Colon (tissue), 2 donors: ENCODE results near the gene CRYBA2.

Experiments used
- FAIRE-seq: peaks from 2 replicates; lab custom pipeline; 2012; peaks lifted over from hg19 to GRCh38; lab: Jason Lieb, UNC
- donor health status: control.
- donor health status: control.

The CRYBA2 gene

GRCh38 chr2:218982586-218983262, 10.5 kb downstream of the CRYBA2 start:
- FAIRE-seq, result no peak

GRCh38 chr2:218981881-218982585, 11.2 kb downstream of the CRYBA2 start:
- FAIRE-seq, result no peak

- FAIRE-seq, result no peak
Measured at GRCh38 chr2:218981390-218981880, 11.8 kb downstream of the CRYBA2 start.

GRCh38 chr2:218980735-218981389, 12.4 kb downstream of the CRYBA2 start:
- no peak for FAIRE-seq

GRCh38 chr2:218979846-218980734, 13.1 kb downstream of the CRYBA2 start:
- FAIRE-seq, result no peak

GRCh38 chr2:218975060-218975777, 18.0 kb downstream of the CRYBA2 start:
- no peak for FAIRE-seq

- FAIRE-seq, result no peak
Measured at GRCh38 chr2:218970894-218971293, 22.3 kb downstream of the CRYBA2 start.

- FAIRE-seq, result no peak
Measured at GRCh38 chr2:218964041-218964771, 29.0 kb downstream of the CRYBA2 start.

- FAIRE-seq, result no peak
Measured at GRCh38 chr2:218963601-218964000, 29.6 kb downstream of the CRYBA2 start.

GRCh38 chr2:218962859-218963492, 30.2 kb downstream of the CRYBA2 start:
- FAIRE-seq, result no peak

- FAIRE-seq, result no peak
Measured at GRCh38 chr2:218961651-218962570, 31.3 kb downstream of the CRYBA2 start.

GRCh38 chr2:218961229-218961628, 32.0 kb downstream of the CRYBA2 start:
- FAIRE-seq, result no peak

- no peak for FAIRE-seq
Measured at GRCh38 chr2:218960309-218961165, 32.7 kb downstream of the CRYBA2 start.

GRCh38 chr2:218959761-218960308, 33.4 kb downstream of the CRYBA2 start:
- FAIRE-seq, result no peak

GRCh38 chr2:218959141-218959731, 34.0 kb downstream of the CRYBA2 start, which contains the start of gene CDK5R2:
Gene CDK5R2, plus strand, starts transcription at chr2:218959666. Its CDS starts 155 bp downstream, at chr2:218959821.
- FAIRE-seq, result no peak

GRCh38 chr2:218958276-218958675, 34.9 kb downstream of the CRYBA2 start:
- FAIRE-seq, result no peak

- no peak for FAIRE-seq
Measured at GRCh38 chr2:218957671-218958070, 35.6 kb downstream of the CRYBA2 start.
